HCT116 (cell line): ENCODE measurements around the gene UBASH3B. TPM values are rescaled to one million over a fixed set of nuclear protein-coding genes. Genes with fewer than 3 reads are reported as not detected.

Experiments
- ATAC-seq: fragments of 200-7000 bp; cut with Tn5 transposase; 2 replicates; pipeline ENCODE4 v1.9.1; 2020; ENCODE audit warnings: mild to moderate bottlenecking, moderate library complexity
- BruUV-seq: library from RNA; stranded (reverse); fragments of 400-500 nt; replicated peaks from 2 replicates; lab custom pipeline; 2021; lab: Mats Ljungman, UMichigan
- CTCF ChIA-PET: fragments of 300-600 bp; sonication (Branson Sonifier 250); formaldehyde crosslinking; loops from one replicate; lab custom pipeline; 2021; ENCODE audit warnings: antibody characterized with exemption; lab: Charles Lee
- POLR2A ChIA-PET: fragments of 300-600, 350-600 bp; sonication (Branson Sonifier 250); formaldehyde crosslinking; loops from one replicate; lab custom pipeline; 2021; ENCODE audit warnings: antibody characterized with exemption; lab: Charles Lee
- RAD21 ChIA-PET, 2 experiments: fragments of 300-600 bp; sonication (Branson Sonifier 250); formaldehyde crosslinking; loops; one replicate each; lab custom pipeline; 2023; ENCODE audit warnings: low total read pairs in 2 of 2; ENCODE audit not compliant: uncharacterized antibody in 2 of 2, unreplicated experiment in 2 of 2, low non-redundant PET in 1 of 2; lab: Charles Lee
- DNase-seq: peaks from one replicate; pipeline ENCODE4 v3.0.0-alpha.2; 2010; ENCODE audit warnings: low read depth, low spot score
- H2AFZ ChIP-seq: fragments of 200-600 bp; shearing (Covaris generic), sonication (generic); 2 replicates; pipeline ENCODE4 v1.6.1; 2017; ENCODE audit warnings: low read depth, mixed run types, mixed read lengths, antibody characterized with exemption, low read length; ENCODE audit not compliant: poor library complexity, severe bottlenecking
- H3K27ac ChIP-seq: 2 replicates; pipeline ENCODE4 v1.5.1; 2012; ENCODE audit warnings: low read depth, low read length
- H3K27me3 ChIP-seq: fragments of 200-600 bp; sonication (generic); 2 replicates; pipeline ENCODE4 v1.6.1; 2016; ENCODE audit warnings: mixed run types, low read length, mixed read lengths; ENCODE audit not compliant: insufficient read depth
- H3K36me3 ChIP-seq, 2 experiments: fragments of 200-500 bp in 1 of 2; fragments of 200-600 bp in 1 of 2; sonication (Bioruptor generic) in 1 of 2; sonication (generic) in 1 of 2; 2 replicates each; pipeline versions ENCODE4 v1.5.1 to v1.6.1; 2014 to 2016; ENCODE audit warnings: low read length in 2 of 2, inconsistent platforms in 1 of 2, mixed read lengths in 1 of 2, mixed run types in 1 of 2; ENCODE audit not compliant: insufficient read depth in 2 of 2, control insufficient read depth in 1 of 2
- H3K4me1 ChIP-seq, 2 experiments: fragments of 200-600 bp in 1 of 2; sonication (generic) in 1 of 2; 2 replicates each; pipeline versions ENCODE4 v1.5.1 to v1.6.1; 2012 to 2017; ENCODE audit warnings: low read length in 2 of 2, inconsistent platforms in 1 of 2, mild to moderate bottlenecking in 1 of 2, mixed read lengths in 1 of 2, mixed run types in 1 of 2, moderate library complexity in 1 of 2; ENCODE audit not compliant: insufficient read depth in 2 of 2, control insufficient read depth in 1 of 2
- H3K4me2 ChIP-seq: fragments of 200-600 bp; sonication (generic); 2 replicates; pipeline ENCODE4 v1.6.1; 2017; ENCODE audit warnings: mixed run types, low read length, mixed read lengths
- H3K4me3 ChIP-seq, 2 experiments: fragments of 200-600 bp in 1 of 2; sonication (generic) in 1 of 2; replicated peaks in 1 of 2; 2 replicates each; pipeline ENCODE4 v1.5.1; 2011 to 2016; ENCODE audit warnings: low read length in 2 of 2, control low read depth in 1 of 2, low read depth in 1 of 2, mild to moderate bottlenecking in 1 of 2, mixed read lengths in 1 of 2, mixed run types in 1 of 2
- H3K79me2 ChIP-seq: fragments of 200-600 bp; sonication (generic); 2 replicates; pipeline ENCODE4 v1.6.1; 2017; ENCODE audit warnings: mild to moderate bottlenecking, mixed run types, low read length, moderate library complexity, mixed read lengths; ENCODE audit not compliant: insufficient read depth
- H3K9ac ChIP-seq: fragments of 200-600 bp; sonication (generic); 2 replicates; pipeline ENCODE4 v1.6.1; 2016; ENCODE audit warnings: low read length, mixed read lengths
- H3K9me2 ChIP-seq: fragments of 200-600 bp; sonication (generic), shearing (Covaris generic); 2 replicates; pipeline ENCODE4 v1.6.1; 2017; ENCODE audit warnings: mixed run types, mild to moderate bottlenecking, moderate library complexity; ENCODE audit not compliant: insufficient read depth
- H3K9me3 ChIP-seq, 2 experiments: fragments of 200-500 bp in 1 of 2; fragments of 200-600 bp in 1 of 2; sonication (Bioruptor generic) in 1 of 2; sonication (generic) in 1 of 2; 2 replicates each; pipeline ENCODE4 v1.6.1; 2014 to 2017; ENCODE audit warnings: low read length in 2 of 2, mixed read lengths in 2 of 2, inconsistent platforms in 1 of 2, low read depth in 1 of 2, mild to moderate bottlenecking in 1 of 2, mixed run types in 1 of 2, moderate library complexity in 1 of 2; ENCODE audit not compliant: control insufficient read depth in 1 of 2, insufficient read depth in 1 of 2
- H4K20me1 ChIP-seq: fragments of 200-600 bp; sonication (generic), shearing (Covaris generic); 2 replicates; pipeline ENCODE4 v1.6.1; 2017; ENCODE audit warnings: mixed run types, mild to moderate bottlenecking, moderate library complexity; ENCODE audit not compliant: insufficient read depth
- ATF3 ChIP-seq: IDR thresholded peaks from 2 replicates; pipeline ENCODE4 v1.6.1; 2012
- CBX3 ChIP-seq: IDR thresholded peaks from 2 replicates; pipeline ENCODE4 v1.6.1; 2012; ENCODE audit warnings: low read depth
- CEBPB ChIP-seq: IDR thresholded peaks from 2 replicates; pipeline ENCODE4 v1.6.1; 2012; ENCODE audit warnings: low read depth
- EGR1 ChIP-seq: IDR thresholded peaks from 2 replicates; pipeline ENCODE4 v1.6.1; 2012; ENCODE audit warnings: low read depth
- ELF1 ChIP-seq: IDR thresholded peaks from 2 replicates; pipeline ENCODE4 v1.6.1; 2012; ENCODE audit warnings: low read depth, borderline replicate concordance
- EZH2 ChIP-seq: fragments of 200-600 bp; sonication (generic); IDR thresholded peaks from 2 replicates; pipeline ENCODE4 v1.6.1; 2017; ENCODE audit warnings: antibody characterized with exemption, mixed run types
- EZH2phosphoT487 ChIP-seq: fragments of 200-600 bp; IDR thresholded peaks from 2 replicates; pipeline ENCODE4 v1.6.1; 2018; ENCODE audit warnings: antibody characterized with exemption, borderline replicate concordance
- MAX ChIP-seq: IDR thresholded peaks from 2 replicates; pipeline ENCODE4 v1.6.1; 2012
- POLR2AphosphoS5 ChIP-seq: IDR thresholded peaks from 2 replicates; pipeline ENCODE4 v1.6.1; 2011; ENCODE audit warnings: mild to moderate bottlenecking, low read depth, low read length, moderate library complexity
- RAD21 ChIP-seq: IDR thresholded peaks from 2 replicates; pipeline ENCODE4 v1.6.1; 2012; ENCODE audit warnings: low read depth, mild to moderate bottlenecking
- SIN3A ChIP-seq: IDR thresholded peaks from 2 replicates; pipeline ENCODE4 v1.6.1; 2012; ENCODE audit warnings: low read depth
- TCF7L2 ChIP-seq: IDR thresholded peaks from 2 replicates; pipeline ENCODE4 v1.7.0; 2011; ENCODE audit warnings: borderline replicate concordance, inconsistent platforms; ENCODE audit not compliant: insufficient read depth, insufficient read length; ENCODE audit errors: extremely low read depth
- YY1 ChIP-seq: IDR thresholded peaks from 2 replicates; pipeline ENCODE4 v1.6.1; 2011; ENCODE audit warnings: low read length, low read depth, moderate library complexity, mild to moderate bottlenecking; ENCODE audit not compliant: insufficient replicate concordance; ENCODE audit errors: extremely low read depth
- ZNF274 ChIP-seq: fragments of 200-500 bp; sonication (Bioruptor generic); IDR thresholded peaks from 2 replicates; pipeline ENCODE4 v1.6.1; 2014; ENCODE audit warnings: mild to moderate bottlenecking, low read depth, low read length, inconsistent platforms
- intact Hi-C: fragments of 100-400 bp; cut with micrococcal nuclease; formaldehyde crosslinking; loops from 2 replicates; pipeline ENCODE4 v1.10.0; 2022
- total RNA-seq: library from RNA; stranded (reverse); gene quantifications from one replicate; pipeline ENCODE4 v1.2.1, GENCODE V29; 2021; ENCODE audit not compliant: unreplicated experiment
- TF ChIP-seq, protein P1 (sequence below): IDR thresholded peaks from 2 replicates; pipeline ENCODE4 v1.6.1; 2011; ENCODE audit warnings: mild to moderate bottlenecking, low read length, moderate library complexity; ENCODE audit not compliant: insufficient replicate concordance; ENCODE audit errors: extremely low read depth
- TF ChIP-seq, protein P2 (sequence below), 3 experiments: fragments of 200-600 bp in 1 of 3; sonication (generic) in 1 of 3; IDR thresholded peaks in 2 of 3; conservative IDR thresholded peaks in 1 of 3; 2 replicates each; pipeline ENCODE4 v1.5.1; 2012 to 2017; ENCODE audit warnings: low read depth in 2 of 3, low read length in 2 of 3, antibody characterized with exemption in 1 of 3, borderline replicate concordance in 1 of 3, control low read depth in 1 of 3, mild to moderate bottlenecking in 1 of 3, mixed read lengths in 1 of 3, mixed run types in 1 of 3, moderate library complexity in 1 of 3; ENCODE audit not compliant: insufficient read depth in 1 of 3
- TF ChIP-seq, protein P3 (sequence below): IDR thresholded peaks from 2 replicates; pipeline ENCODE4 v1.6.1; 2012; ENCODE audit warnings: low read depth

UBASH3B gene
- total RNA-seq, 1 experiment from 2014 or later = 40.3 TPM

DNA sequence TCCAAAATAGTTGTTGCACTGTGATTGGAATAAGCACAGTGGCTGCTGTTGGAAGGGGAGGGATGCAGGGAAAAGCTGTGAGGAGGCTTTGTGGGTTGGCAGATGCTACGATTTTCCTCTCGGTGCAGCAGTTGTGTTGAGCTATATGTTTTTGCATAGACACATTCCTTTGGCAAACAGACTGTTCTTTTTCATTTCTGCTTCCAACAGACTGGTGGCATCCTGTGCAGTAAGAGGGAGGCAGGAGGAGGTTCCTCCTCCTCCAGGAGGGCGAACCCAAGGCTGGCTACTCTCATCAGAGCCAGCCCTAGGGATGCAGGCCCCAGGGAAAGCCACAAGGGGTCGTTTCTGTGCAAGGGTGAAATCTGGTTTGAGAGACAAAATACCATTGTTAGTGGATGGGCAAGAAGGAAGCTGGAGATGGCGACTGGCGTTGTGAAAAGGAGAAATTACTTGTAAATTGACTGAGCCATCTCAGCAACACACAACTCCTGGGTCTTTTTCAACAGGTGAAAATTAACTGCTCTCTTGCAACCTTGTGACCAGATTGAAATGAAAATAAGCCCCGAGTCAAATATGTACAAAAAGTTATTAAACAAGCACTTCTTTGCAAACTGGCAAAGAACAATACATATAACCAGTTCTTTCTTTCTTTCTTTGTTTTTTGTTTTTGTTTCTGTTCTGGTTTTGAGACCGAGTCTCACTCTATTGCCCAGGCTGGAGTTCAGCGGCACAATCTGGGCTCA lies 26.5 kb upstream of the UBASH3B start:
- TF ChIP-seq, protein P1, sequence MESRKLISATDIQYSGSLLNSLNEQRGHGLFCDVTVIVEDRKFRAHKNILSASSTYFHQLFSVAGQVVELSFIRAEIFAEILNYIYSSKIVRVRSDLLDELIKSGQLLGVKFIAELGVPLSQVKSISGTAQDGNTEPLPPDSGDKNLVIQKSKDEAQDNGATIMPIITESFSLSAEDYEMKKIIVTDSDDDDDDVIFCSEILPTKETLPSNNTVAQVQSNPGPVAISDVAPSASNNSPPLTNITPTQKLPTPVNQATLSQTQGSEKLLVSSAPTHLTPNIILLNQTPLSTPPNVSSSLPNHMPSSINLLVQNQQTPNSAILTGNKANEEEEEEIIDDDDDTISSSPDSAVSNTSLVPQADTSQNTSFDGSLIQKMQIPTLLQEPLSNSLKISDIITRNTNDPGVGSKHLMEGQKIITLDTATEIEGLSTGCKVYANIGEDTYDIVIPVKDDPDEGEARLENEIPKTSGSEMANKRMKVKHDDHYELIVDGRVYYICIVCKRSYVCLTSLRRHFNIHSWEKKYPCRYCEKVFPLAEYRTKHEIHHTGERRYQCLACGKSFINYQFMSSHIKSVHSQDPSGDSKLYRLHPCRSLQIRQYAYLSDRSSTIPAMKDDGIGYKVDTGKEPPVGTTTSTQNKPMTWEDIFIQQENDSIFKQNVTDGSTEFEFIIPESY = no peak
- no peak for TF ChIP-seq ZNF274
- no peak for TF ChIP-seq MAX
- no peak for TF ChIP-seq POLR2AphosphoS5
- TF ChIP-seq RAD21 = peak; percentile 90
- no peak for TF ChIP-seq SIN3A
- TF ChIP-seq, protein P2, sequence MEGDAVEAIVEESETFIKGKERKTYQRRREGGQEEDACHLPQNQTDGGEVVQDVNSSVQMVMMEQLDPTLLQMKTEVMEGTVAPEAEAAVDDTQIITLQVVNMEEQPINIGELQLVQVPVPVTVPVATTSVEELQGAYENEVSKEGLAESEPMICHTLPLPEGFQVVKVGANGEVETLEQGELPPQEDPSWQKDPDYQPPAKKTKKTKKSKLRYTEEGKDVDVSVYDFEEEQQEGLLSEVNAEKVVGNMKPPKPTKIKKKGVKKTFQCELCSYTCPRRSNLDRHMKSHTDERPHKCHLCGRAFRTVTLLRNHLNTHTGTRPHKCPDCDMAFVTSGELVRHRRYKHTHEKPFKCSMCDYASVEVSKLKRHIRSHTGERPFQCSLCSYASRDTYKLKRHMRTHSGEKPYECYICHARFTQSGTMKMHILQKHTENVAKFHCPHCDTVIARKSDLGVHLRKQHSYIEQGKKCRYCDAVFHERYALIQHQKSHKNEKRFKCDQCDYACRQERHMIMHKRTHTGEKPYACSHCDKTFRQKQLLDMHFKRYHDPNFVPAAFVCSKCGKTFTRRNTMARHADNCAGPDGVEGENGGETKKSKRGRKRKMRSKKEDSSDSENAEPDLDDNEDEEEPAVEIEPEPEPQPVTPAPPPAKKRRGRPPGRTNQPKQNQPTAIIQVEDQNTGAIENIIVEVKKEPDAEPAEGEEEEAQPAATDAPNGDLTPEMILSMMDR (IDR thresholded peaks at IDR 0.05 in 2 of 3, conservative IDR thresholded peaks at IDR 0.05 in 1 of 3; ENCODE audit: borderline replicate concordance in 1 of 3, insufficient read depth in 1 of 3, low read depth in 2 of 3, low read length in 2 of 3) = peak; percentile 90 to 95 (median 92)
- peak; percentile 11 for TF ChIP-seq YY1
- no peak for TF ChIP-seq ELF1
- TF ChIP-seq, protein P3, sequence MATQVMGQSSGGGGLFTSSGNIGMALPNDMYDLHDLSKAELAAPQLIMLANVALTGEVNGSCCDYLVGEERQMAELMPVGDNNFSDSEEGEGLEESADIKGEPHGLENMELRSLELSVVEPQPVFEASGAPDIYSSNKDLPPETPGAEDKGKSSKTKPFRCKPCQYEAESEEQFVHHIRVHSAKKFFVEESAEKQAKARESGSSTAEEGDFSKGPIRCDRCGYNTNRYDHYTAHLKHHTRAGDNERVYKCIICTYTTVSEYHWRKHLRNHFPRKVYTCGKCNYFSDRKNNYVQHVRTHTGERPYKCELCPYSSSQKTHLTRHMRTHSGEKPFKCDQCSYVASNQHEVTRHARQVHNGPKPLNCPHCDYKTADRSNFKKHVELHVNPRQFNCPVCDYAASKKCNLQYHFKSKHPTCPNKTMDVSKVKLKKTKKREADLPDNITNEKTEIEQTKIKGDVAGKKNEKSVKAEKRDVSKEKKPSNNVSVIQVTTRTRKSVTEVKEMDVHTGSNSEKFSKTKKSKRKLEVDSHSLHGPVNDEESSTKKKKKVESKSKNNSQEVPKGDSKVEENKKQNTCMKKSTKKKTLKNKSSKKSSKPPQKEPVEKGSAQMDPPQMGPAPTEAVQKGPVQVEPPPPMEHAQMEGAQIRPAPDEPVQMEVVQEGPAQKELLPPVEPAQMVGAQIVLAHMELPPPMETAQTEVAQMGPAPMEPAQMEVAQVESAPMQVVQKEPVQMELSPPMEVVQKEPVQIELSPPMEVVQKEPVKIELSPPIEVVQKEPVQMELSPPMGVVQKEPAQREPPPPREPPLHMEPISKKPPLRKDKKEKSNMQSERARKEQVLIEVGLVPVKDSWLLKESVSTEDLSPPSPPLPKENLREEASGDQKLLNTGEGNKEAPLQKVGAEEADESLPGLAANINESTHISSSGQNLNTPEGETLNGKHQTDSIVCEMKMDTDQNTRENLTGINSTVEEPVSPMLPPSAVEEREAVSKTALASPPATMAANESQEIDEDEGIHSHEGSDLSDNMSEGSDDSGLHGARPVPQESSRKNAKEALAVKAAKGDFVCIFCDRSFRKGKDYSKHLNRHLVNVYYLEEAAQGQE = no peak
- TF ChIP-seq EGR1 = no peak
- no peak for TF ChIP-seq TCF7L2
- no peak for TF ChIP-seq CBX3
- no peak for TF ChIP-seq ATF3
- TF ChIP-seq CEBPB = no peak
- TF ChIP-seq EZH2 = no peak
- TF ChIP-seq EZH2phosphoT487 = no peak
- no peaks in the 10 kb centered on the region for H3K79me2 ChIP-seq
- intact Hi-C loops = loop anchor here (1.0 kb wide), 3 partner anchors 49 to 425 kb away; no protein-coding TSS in a partner anchor
- ChIA-PET RAD21 (interaction anchor here (0.6 to 0.9 kb wide), 4 partner anchors 52 to 224 kb away, joined by 3 to 4 read pairs (median 3); no protein-coding TSS in a partner anchor), POLR2A (no interaction called here), CTCF (interaction anchor here (0.6 to 3.2 kb wide), 25 partner anchors 10 to 429 kb away, joined by 3 to 35 read pairs (median 4); partner anchors contain the start of gene UBASH3B)
- no peaks in the 10 kb centered on the region for H3K9me3 ChIP-seq
- no peak overlapping the region for H3K9ac ChIP-seq
- H3K9me2 ChIP-seq = no peaks in the 10 kb centered on the region
- H2AFZ ChIP-seq = peak overlapping the region; percentile 99
- DNase-seq (peak; percentile 64), ATAC-seq (peak; percentile 99)
- no peak overlapping the region for H3K4me3 ChIP-seq
- no peaks in the 10 kb centered on the region for H4K20me1 ChIP-seq
- no peaks in the 10 kb centered on the region for H3K36me3 ChIP-seq
- no peaks in the 10 kb centered on the region for H3K27me3 ChIP-seq
- H3K4me1 ChIP-seq = peaks cover 3 to 19% of the 10 kb centered on the region in 2 experiments; a peak in 3 of 4 replicates
- BruUV-seq = no TSS peak
- H3K27ac ChIP-seq = no peak overlapping the region
- peak overlapping the region; percentile 48 for H3K4me2 ChIP-seq
